NCI-H1417 (cell line): ENCODE measurements around the gene INMT.

Experiments
- DNase-seq, 3 experiments: peaks; one replicate each; lab custom pipeline; 2025; lab: John Stamatoyannopoulos, UW

Gene INMT

DNA sequence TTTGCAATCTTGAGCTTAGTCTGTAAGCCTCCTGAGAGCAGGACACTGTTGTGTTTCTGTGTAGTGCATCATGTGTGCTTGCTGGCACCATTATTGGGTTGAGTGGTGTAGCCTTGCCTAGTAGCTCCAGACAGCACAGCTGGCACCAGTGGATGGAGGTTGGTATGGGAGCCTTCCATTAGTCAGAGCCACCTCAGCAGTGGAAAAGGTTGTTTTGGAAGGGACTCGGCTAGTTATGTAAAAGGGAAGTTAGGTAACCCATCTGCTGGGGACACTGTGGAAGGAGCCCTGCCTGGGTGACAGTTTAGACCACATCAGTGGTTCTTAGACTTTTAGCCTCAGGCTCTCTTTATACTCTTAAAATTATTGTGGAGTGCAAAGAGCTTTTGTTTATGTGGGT lies 35.6 kb downstream of the INMT start:
- no peak for DNase-seq

DNA sequence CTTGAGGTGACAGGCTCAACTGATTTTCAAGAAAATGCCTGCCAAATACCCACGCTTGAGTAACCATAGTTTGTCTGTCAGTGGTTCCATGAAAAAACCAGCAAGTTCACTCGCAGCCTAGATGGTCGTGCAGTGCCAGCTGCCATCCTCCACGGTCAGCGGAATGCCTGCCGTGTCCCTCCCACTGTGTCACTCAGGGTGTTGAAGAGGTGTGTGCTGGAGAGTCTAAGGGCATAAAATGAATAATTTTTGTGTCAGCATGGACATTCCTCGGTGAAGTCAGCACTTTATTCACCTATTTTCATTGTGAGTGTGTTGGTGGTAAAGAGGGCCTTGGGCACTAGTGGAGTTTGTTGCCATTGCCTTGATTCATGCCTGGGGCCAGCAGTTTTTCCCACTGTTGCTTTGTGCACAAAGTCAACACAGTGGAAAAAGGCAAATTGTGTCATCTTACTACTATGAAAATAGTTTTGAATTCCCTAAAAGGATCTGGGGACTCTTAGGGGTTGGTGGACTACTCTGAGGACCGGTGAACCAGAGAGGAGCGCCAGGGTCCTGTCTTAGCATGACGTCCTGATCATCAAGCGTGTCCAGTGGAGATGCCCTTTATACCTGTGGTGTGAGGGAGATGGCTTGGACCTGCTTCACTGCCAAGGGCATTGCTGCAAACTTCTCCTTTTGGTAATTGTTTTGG lies 36.9 kb downstream of the INMT start:
- DNase-seq, result no peak

DNA sequence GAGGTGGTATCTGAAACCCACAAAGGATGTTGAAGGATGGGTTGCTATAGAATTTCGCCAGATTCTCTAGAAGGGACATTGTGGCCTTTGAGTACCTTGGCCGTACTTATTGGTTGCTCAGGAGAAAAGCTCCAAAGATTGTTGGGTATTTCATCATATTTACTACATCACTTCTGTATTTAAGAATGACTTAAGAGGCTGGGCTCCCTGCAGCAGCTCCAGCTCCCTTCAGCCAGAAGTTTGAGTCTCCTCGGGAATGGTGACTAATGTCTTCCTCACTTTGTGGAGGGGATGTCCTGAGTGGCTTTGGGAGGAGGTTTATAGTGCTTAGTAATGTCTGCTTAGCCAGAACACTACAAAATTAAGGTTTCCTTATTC lies 37.4 kb downstream of the INMT start:
- no peak for DNase-seq

DNA sequence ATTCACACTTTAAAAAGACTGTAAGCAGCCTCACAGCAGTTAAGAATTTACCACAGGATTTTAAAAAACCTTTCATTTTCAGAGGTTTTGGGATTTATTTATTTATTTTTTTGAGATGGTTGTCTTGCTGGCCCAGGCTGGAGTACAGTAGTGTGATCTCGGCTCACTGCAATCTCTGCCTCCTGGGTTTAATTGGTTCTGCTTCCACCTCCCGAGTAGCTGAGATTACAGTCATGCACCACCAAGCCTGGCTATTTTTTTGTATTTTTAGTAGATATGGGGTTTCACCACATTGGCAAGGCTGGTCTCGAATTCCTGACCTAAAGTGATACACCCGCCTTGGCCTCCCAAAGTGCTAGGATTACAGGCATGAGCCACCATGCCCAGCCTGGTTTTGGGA lies 38.4 kb downstream of the INMT start:
- DNase-seq, result no peak

DNA sequence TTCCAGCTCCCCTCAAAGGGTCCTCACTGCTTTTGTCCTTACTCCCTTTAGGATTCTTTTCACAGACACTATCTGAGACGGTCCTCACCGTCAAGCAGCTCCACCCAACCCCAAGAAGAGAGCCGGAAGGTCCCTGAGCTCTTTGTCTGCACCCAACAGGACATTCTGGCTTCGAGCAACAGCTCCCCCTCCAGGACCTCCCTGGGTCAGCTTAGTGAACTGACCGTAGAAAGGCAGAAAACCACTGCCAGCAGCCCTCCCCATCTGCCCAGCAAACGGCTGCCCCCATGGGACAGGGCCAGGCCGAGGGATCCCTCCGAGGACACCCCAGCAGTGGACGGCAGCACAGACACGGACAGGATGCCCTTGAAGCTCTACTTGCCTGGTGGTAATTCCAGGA lies 39.2 kb downstream of the INMT start:
- no peak for DNase-seq

DNA sequence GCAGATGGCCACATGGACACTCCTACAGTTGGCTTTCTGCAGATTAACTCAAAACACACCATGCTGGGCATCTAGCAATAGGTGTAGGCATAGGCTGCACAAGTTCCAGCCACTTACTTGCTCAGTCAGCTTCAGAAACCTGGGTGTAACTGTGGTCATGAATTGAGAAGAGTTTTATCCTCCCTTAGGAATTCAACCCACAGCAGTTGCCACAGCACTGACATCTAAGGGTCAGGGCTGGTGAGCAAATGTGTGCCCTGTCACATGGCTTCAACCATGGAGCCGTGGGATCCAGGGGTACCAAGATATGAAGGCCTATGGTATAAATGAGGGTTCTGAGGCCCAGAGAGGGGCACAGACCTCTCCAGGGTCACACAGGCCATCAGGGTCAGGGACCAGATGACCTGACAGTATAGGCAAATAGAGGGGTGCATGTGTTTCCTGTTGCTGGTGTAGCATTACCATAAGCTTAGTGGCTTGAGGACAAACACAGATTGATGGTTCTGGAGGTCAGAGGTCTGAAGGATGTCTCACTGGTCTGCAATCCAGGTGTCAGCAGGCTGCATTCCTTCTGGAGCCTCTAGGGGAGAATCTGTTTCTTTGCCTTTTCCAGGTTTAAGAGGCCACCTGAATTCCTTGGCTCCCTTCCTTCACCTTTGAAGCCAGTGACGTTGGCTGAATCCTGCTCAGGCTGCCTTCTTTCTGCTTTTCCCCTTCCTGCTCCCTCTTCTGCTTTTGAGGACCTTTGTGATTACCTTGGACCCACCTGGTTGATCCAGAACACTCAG lies 43.4 kb downstream of the INMT start:
- DNase-seq, result no peak

DNA sequence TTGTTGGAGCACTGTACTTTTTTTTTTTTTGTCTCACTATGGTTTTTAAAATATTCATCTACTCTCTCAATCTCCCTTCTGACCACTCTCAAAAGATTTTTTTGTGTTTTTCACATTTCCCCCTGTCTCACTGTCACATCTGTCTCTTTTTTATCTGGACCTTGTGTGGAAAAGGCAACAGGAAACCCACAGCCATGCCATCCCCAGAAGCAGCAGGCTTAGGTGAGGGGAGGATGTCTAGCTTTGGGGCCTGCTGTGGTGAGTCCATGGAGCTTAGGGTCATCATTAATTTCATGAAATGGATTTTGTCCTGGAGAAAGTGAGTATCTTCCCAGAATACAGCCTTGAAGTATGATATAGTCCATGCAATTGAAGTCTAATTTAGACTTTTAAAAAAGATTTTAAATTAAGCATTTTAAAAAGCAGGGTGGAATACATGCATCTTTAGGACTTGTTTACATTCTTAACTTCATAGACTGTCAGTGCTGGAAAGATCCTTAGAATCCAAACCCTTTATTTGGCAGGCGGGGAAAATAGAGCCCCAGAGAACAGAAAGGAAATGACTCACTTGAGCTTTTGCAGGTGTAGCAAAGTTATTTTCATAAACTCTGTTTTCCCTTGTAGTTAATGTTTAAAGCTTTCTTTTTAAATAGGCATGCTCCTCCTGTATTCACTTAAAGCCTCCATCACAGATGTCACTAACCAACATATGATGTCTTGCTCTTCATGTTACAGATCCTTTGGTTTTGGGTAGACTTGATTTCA lies 44.4 kb downstream of the INMT start:
- no peak for DNase-seq

DNA sequence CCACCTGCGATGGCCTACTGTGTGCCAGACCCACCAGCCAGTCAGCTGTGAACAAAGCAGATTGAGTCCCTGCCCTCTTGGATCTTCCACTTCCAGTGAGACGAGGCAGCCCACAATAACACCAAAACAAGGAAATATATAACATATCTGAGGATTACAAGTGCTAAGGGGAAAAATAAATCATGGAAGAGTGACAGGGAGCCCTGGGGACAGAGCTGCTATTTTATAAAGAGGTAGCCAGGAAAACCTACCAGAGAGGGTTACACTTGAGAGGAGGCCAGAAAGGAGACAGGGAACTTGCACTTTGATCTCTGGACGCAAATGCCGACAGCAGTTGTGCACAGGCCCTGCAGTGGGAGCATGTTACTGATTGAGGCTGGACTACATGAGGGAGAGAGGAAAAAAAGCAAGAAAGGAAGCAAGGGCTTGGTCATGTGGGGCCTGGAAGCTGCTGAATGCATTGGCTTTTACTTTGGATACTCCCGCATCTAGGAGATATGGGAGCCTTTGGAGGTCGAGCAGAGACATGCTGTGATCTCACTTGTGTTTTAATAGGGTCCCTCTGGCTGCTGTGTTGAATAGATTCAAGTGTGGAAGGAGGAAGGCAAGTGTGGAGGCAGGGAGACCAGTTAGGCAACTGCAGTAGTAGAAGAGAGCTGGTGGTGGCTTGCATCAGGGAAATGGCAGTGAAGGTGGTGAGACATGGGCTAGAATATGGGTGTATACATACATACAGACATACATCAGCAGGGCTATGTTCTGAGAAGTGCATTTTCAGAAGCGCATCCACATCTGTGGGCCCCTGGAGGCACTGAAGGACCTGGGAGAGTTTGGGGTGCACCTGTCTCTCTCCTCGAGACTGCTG lies 45.5 kb downstream of the INMT start:
- DNase-seq, result no peak

DNA sequence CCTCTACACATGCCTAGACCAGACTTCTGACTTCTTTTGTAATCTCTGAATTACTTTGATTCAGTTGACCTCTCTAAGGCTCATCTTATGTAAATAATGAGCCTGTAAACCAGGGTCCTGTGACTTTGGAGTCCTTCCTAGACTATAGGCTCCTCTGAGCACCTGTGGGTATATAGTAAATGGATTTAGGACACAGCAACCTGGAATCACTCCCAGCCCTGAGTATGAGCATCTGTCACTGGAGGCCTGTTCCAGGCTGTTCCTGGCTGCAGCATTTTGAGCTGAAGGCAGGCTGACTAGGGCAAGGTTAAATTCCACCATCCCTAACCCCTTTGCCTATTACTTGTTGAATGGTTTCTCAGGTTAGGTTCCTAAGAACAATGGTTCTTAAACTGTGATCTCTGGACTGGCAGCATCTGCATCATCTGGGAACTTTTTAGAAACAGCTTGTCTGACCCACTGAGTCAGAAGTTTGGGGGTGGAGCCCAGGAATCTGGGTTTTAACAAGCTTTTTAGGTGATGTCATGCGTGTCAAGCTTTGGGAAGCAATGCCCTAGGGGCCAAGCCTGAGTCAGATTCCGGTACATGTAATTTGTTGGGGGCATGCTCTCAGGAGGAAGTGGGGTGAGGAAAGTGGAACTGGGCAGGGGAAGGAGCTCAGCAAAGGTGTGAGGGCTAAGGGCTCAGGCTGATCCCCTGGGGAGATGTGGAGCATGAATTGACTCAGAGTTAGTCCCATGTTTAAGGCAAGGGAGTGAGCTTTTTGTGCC lies 47.5 kb downstream of the INMT start:
- no peak for DNase-seq

DNA sequence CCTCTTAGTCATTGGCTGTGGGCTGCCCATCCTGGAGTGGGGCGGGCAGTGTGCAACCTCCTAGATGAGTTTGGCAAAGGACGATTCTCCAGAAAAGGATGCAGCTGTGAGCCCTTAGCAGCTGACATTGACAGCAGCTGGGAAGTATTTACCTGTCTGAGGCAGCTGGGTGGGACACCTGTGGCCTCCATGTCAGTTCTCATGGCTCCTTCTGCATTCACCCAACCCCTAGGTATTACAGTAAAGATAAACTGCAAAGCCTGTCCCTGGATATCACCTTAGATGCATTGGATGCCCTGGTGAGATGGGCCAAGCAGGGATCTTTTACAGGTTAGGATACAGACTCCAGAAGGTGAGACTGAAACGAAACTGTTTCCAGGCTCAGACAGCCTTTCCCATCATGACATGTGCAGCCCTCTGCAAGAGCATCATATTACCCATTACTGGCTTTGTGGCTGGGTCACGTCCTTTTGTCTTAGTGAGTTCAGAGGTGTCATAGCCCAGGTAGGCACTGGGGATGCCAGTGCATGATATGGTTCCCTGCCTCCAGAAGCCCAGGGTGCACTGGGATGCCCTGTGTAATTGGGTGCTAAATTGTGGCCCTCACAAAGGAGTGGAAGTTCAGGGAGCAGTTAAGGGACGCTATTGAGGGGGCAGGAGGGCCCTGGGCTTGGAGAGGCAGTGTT lies 48.2 kb downstream of the INMT start:
- no peak for DNase-seq

DNA sequence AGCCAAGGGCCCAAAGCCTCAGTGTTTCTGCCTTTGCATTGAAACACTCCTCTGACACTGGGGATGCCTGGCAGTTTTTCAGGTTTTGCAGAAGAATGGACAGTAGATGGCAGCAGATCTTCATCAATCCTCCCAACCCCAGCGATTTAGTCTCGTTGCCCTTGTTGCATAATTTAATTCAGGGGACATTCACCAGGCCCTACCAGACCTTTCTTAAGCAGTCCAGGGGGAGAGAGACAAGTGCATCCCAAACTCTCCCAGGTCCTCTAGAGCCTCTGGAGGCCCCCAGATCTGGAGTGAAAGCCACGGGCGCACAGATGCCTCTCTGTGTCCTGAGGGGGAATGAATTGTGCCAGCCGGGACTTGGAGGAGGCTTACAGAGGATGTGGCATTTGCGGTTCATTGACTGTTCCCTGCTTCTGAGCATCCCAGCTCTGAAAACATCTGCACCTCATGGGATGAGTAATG lies 48.9 kb downstream of the INMT start:
- DNase-seq, result peak; percentile 47 to 79 (median 55)

DNA sequence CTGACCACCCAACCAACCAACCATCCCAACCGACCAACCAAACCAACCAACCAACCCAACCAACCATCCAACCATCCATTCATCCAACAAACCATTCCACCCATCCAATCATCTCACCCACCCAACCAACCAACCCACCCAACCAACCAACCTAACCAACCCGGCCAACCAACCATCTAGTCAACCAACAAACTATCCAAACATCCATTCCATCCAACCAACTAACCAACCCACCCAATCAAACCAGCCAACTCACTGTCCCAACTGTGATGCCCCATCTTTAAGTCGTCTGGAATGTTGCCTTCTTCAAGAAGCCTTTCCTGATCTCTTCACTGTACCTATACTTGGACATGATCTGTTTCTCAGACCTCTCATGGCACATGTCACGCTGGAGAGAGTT lies 50.9 kb downstream of the INMT start:
- no peak for DNase-seq

DNA sequence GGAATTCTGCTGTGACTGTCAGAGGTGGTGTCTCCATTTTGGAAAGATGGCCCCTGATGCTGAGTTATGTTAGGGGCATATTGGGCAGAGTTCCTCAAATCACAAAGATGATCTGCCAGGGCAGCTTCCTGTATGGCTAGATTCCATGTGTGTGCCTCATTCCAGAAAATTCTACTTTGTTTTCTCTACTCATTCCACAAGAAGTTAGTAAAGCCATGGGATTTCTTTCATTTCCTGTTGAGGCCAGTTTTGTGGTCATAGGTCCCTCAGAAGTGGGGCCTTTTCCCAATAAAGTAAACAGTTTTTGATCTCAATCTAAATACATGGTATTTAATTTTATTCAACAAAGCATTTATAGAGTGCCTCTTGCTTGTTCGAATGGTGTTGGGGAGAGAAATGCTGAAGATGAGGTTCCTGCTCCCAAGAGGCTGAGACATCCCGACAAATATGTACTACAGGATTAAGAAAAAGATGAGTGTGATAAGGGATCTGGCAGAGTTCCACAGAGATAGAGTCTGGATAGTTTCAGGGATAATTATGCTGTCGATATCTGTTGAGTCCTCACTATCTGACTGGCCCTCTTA lies 52.2 kb downstream of the INMT start:
- DNase-seq, result no peak

DNA sequence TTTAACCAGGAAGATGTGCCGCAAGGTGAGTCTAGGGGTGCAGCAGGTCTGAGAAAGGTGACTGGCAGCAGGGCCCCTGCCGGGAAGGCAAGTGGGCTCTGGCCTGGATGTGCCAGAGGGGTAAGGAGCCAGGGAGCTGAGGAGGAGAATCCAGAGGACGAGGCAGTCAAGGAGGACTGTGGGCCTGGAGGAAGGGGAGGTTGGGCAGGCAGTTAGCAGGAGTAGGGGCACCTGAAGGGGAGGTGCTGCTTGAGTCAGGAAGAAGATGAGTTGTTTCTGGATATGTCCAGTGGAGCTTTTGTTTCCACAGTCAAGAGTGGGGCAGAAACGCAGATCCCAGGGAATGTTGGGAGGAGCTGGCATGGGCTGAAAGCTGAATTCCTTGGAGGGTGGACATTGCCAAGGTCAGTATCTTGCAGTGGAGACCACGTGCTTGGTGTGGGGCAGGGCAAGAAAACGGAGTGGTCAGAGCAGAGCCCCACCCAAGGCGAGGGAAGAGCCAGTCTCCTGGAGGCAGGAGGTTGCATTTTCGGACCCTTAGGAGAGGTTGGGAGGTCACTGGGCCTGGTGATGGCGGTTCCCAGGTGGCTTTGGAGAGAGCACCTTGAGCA lies 53.3 kb downstream of the INMT start:
- no peak for DNase-seq

DNA sequence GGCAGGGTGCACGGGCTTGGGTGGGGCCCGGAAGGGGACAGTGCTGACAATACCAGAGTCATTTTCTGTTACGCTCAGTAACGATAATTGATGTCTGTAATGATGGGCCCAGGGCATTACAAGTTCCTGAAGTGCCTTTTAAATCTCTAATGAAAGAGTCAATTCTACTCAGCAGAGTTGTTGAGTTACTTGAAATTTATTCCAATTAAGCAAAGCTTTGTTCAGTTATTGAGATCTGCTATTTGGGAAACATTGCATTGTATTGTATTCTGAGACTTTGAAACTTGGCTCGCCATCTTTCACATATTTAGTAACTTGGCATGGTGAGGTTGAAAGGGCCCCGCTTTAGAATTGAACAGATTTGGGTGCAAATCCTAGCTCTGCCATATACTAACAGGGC lies 54.0 kb downstream of the INMT start:
- peak in 1 of 3 experiments; percentile 15 for DNase-seq
